ENCODE measurements around the gene HOXA13.

- TF ChIP-seq CTCF (IDR thresholded peaks at IDR 0.05) (no peak), POLR2A (IDR thresholded peaks at IDR 0.05) (no peak)
Measured at GRCh38 chr7:27191161-27191731, 8.6 kb downstream of the HOXA13 start.

All from Peyer's patch (tissue), 4 donors.